ENCODE results near the gene POLR2M. TPM values are rescaled to one million over a fixed set of nuclear protein-coding genes. Genes with fewer than 3 reads are reported as not detected.

POLR2M gene
- polyA plus RNA-seq, 1 of the 3 experiments (the other 2 are of a cell fraction): 160 TPM

GRCh38 chr15:57728436-57728835 lies 21.9 kb downstream of the POLR2M start:
- no peak for DNase-seq
- Histone ChIP-seq H3K4me1 (ENCODE audit: control insufficient read depth in 1 of 2, insufficient read depth in 2 of 2, low read depth in 1 of 2, low read length in 1 of 2) (peaks cover 0 to 2% of the 10 kb centered on the region in 2 experiments; a peak in 2 of 4 replicates), H3K9me2 (no peaks in the 10 kb centered on the region), H2AFZ (ENCODE audit: low read depth) (no peak overlapping the region), H3K27me3 (ENCODE audit: insufficient read depth) (no peaks in the 10 kb centered on the region), H3K4me2 (no peak overlapping the region), H3F3A (replicated peaks; ENCODE audit: insufficient read depth) (peaks cover 9% of the 10 kb centered on the region), H3K4me3 (ENCODE audit: low read depth in 2 of 2, low read length in 1 of 2) (no peak overlapping the region), H3K79me2 (ENCODE audit: insufficient read depth) (no peaks in the 10 kb centered on the region), H4K20me1 (ENCODE audit: insufficient read depth) (no peaks in the 10 kb centered on the region), H3K9ac (no peak overlapping the region), H3K36me3 (replicated peaks in 1 of 2; ENCODE audit: control insufficient read depth in 1 of 2, insufficient read depth in 2 of 2, low read length in 1 of 2) (no peaks in the 10 kb centered on the region), H3K27ac (ENCODE audit: low read depth in 2 of 2, low read length in 1 of 2) (no peak overlapping the region), H3K9me3 (no peaks in the 10 kb centered on the region)
- no peak for TF ChIP-seq USF1 (IDR thresholded peaks at IDR 0.05; ENCODE audit: borderline replicate concordance, low read depth)
- TF ChIP-seq NFIC (IDR thresholded peaks at IDR 0.05; ENCODE audit: borderline replicate concordance): no peak
- 95% methylated on average over 8 of the region's 8 CpGs for WGBS (ENCODE audit: low lambda C conversion rate)
- CTCF ChIA-PET: interaction anchor here (1.0 kb wide), 1 partner anchor 138 kb away, joined by 4 read pairs; no protein-coding TSS in a partner anchor
- POLR2A ChIA-PET: no interaction called here

DNA sequence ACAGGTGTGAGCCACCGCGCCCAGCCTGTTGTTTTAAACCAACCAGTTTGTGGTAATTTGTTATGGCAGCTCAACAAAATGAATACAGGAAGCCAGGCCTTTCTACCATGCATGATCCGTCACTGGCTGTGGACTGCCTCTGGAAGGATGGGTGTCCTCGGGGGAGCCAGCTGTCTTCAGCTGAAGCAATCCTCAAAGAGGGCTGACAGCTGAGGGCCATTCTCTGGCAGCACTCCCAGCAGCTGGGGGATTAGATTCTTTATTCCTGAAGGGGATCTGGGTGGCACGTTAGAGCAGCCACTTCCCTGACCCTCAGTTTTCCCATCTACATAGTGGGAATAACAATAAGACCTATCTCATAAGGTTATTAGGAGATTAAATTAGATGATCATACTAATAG lies 24.4 kb downstream of the POLR2M start:
- POLR2A ChIA-PET: no interaction called here
- TF ChIP-seq GABPA (IDR thresholded peaks at IDR 0.05; ENCODE audit: low read depth) (no peak), NFIC (IDR thresholded peaks at IDR 0.05; ENCODE audit: borderline replicate concordance) (no peak), EP300 (IDR thresholded peaks at IDR 0.05; ENCODE audit: borderline replicate concordance in 1 of 2, low read depth in 1 of 2, low read length in 1 of 2) (no peak), MEF2A (IDR thresholded peaks at IDR 0.05; ENCODE audit: borderline replicate concordance, low read depth) (no peak), USF2 (IDR thresholded peaks at IDR 0.05; ENCODE audit: borderline replicate concordance, low read depth, low read length) (no peak), TCF12 (IDR thresholded peaks at IDR 0.05) (no peak)
- Histone ChIP-seq H3K9me2 (no peaks in the 10 kb centered on the region), H3K4me1 (ENCODE audit: control insufficient read depth in 1 of 2, insufficient read depth in 2 of 2, low read depth in 1 of 2, low read length in 1 of 2) (peaks cover 9% of the 10 kb centered on the region in 2 experiments; a peak in 3 of 4 replicates), H3K9ac (no peak overlapping the region), H3K4me3 (ENCODE audit: low read depth in 2 of 2, low read length in 1 of 2) (no peak overlapping the region), H4K20me1 (ENCODE audit: insufficient read depth) (no peaks in the 10 kb centered on the region), H3F3A (replicated peaks; ENCODE audit: insufficient read depth) (peaks cover 30% of the 10 kb centered on the region), H3K4me2 (no peak overlapping the region), H3K27me3 (ENCODE audit: insufficient read depth) (no peaks in the 10 kb centered on the region), H2AFZ (ENCODE audit: low read depth) (no peak overlapping the region), H3K9me3 (no peaks in the 10 kb centered on the region), H3K36me3 (replicated peaks in 1 of 2; ENCODE audit: control insufficient read depth in 1 of 2, insufficient read depth in 2 of 2, low read length in 1 of 2) (no peaks in the 10 kb centered on the region), H3K27ac (ENCODE audit: low read depth in 2 of 2, low read length in 1 of 2) (no peak overlapping the region), H3K79me2 (ENCODE audit: insufficient read depth) (no peaks in the 10 kb centered on the region)
- WGBS (ENCODE audit: low lambda C conversion rate): 87% methylated on average over 5 of the region's 5 CpGs
- no peak for DNase-seq
- CTCF ChIA-PET: interaction anchor here (0.9 to 6.9 kb wide), 15 partner anchors 9 to 461 kb away, joined by 3 to 58 read pairs (median 8); no protein-coding TSS in a partner anchor

- H3F3A ChIP-seq (replicated peaks; ENCODE audit: insufficient read depth): peaks cover 30% of the 10 kb centered on the region
- H3K4me1 ChIP-seq (ENCODE audit: control insufficient read depth in 1 of 2, insufficient read depth in 2 of 2, low read depth in 1 of 2, low read length in 1 of 2): peaks cover 9% of the 10 kb centered on the region in 2 experiments; a peak in 3 of 4 replicates
- H3K79me2 ChIP-seq (ENCODE audit: insufficient read depth): no peaks in the 10 kb centered on the region
- H4K20me1 ChIP-seq (ENCODE audit: insufficient read depth): no peaks in the 10 kb centered on the region
- POLR2A ChIA-PET: no interaction called here
- WGBS (ENCODE audit: low lambda C conversion rate): 53% methylated on average over 6 of the region's 6 CpGs
- no peak overlapping the region for H3K27ac ChIP-seq (ENCODE audit: low read depth in 2 of 2, low read length in 1 of 2)
- H3K36me3 ChIP-seq (replicated peaks in 1 of 2; ENCODE audit: control insufficient read depth in 1 of 2, insufficient read depth in 2 of 2, low read length in 1 of 2): no peaks in the 10 kb centered on the region
- no peak overlapping the region for H2AFZ ChIP-seq (ENCODE audit: low read depth)
- no peak overlapping the region for H3K9ac ChIP-seq
- no peak overlapping the region for H3K4me2 ChIP-seq
- H3K9me3 ChIP-seq: no peaks in the 10 kb centered on the region
- H3K9me2 ChIP-seq: no peaks in the 10 kb centered on the region
- CTCF ChIA-PET: interaction anchor here (0.7 to 6.9 kb wide), 22 partner anchors 10 to 460 kb away, joined by 3 to 58 read pairs (median 4); no protein-coding TSS in a partner anchor
- H3K4me3 ChIP-seq (ENCODE audit: low read depth in 2 of 2, low read length in 1 of 2): no peak overlapping the region
- no peak for DNase-seq
- H3K27me3 ChIP-seq (ENCODE audit: insufficient read depth): no peaks in the 10 kb centered on the region
- TF ChIP-seq FOSL2 (IDR thresholded peaks at IDR 0.05; ENCODE audit: borderline replicate concordance, low read depth) (no peak), REST (IDR thresholded peaks at IDR 0.05; ENCODE audit: low read depth, low read length) (no peak), MAX (IDR thresholded peaks at IDR 0.05; ENCODE audit: low read depth) (no peak), YY1 (IDR thresholded peaks at IDR 0.05; ENCODE audit: low read depth) (no peak), RAD21 (IDR thresholded peaks at IDR 0.05; ENCODE audit: low read length) (no peak), CTCF (IDR thresholded peaks at IDR 0.05) (no peak)
Observed at GRCh38 chr15:57731530-57732103, 25.1 kb downstream of the POLR2M start.

Measured in SK-N-SH (cell line).